Measurements from ENCODE around the gene KRT32.

The KRT32 gene

DNA sequence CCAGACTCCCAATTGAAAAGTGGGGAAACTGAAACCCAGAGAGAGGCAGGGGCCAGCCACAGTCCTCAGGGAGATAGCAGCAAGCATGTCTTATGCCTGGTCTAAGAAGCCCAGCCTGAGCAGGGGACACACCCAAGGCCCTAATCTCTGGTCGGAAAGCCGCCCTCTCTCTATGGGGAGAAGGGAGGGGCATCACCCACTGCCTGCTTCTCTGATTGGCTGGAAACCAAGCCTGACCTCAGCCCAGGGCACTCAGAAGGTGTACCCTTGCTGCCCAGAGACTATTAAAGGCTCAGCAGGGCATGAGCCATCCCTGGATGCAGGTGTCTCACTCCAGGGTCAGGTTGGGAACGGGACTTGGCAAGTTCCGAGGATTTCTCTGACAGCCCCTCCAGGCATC, 43.9 kb upstream of the KRT32 start:
- no peak overlapping the region for H3K4me3 ChIP-seq (replicated peaks; ENCODE audit: low read depth, low read length)
- no peak for DNase-seq (ENCODE audit: low read depth)
- no peak for TF ChIP-seq CTCF (IDR thresholded peaks at IDR 0.05; ENCODE audit: low read length, missing control alignments)

DNA sequence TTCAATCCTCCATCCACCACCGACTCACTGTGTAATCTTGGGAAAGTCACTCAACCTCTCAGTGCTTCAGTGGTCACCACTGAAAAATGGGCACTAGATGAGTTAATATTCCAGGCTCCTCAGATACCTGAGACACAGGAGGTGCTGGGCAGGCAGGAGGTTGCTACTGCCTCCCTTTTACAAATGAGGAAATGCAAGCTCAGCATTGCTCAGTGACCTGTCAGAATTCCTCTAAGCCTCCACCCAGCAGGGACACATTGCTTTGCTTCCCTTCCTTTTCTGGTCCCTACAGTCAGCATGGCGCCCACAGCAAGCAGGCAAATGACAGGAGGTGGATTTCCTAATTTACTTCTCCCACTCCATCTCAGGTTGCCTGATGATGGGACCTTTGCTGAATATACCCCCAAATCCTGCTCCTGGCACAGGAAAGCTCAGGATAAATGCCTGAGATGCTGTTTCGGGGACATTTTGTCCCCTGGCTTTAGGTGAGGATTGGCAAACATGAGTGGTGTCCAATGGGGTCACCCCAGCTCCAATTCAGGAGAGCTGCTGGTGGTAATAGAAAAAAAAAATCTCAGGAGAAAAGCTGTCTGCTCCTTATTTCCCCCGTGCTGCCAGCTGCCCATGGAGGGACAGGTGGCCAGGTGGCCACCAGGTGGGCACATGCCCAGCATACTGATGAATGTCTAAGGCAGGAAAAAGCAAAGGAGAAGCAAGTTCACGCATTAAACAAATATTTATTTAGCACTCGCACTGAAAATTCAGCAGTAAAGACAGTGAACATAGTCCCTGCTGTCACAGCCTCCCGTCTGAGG, 43.3 kb upstream of the KRT32 start:
- H3K4me3 ChIP-seq (replicated peaks; ENCODE audit: low read depth, low read length) = no peak overlapping the region
- no peak for DNase-seq (ENCODE audit: low read depth)
- TF ChIP-seq CTCF (IDR thresholded peaks at IDR 0.05; ENCODE audit: low read length, missing control alignments) = no peak

DNA sequence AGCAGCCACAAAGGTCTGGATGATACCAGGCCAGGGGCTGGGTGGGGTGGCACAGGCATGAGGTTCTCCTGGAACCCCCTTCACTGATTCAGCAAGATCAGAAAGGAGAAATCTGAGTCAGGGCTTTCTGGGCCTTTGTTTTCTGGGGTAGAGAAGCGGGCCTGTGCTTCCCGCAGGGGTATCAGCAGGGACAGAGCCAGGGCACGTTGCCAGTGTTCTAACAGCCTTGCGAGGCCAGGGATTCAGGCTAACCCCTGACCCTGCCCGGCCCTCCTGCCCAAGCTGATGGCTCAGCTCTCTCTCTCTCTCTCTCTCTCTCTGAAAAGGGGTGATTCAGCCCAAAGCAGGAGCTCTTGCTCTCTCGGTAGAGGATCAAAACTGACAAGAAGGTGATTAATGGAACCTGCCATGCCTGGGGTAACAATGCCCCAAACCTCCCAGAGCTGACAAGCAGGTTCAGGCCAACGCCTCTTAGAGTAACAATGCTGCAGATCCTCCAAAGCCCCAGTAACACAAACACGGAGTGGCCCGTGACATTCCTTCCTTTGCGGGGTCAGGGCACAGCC, 40.2 kb upstream of the KRT32 start:
- TF ChIP-seq CTCF (IDR thresholded peaks at IDR 0.05; ENCODE audit: low read length, missing control alignments) = no peak
- no peak for DNase-seq (ENCODE audit: low read depth)

DNA sequence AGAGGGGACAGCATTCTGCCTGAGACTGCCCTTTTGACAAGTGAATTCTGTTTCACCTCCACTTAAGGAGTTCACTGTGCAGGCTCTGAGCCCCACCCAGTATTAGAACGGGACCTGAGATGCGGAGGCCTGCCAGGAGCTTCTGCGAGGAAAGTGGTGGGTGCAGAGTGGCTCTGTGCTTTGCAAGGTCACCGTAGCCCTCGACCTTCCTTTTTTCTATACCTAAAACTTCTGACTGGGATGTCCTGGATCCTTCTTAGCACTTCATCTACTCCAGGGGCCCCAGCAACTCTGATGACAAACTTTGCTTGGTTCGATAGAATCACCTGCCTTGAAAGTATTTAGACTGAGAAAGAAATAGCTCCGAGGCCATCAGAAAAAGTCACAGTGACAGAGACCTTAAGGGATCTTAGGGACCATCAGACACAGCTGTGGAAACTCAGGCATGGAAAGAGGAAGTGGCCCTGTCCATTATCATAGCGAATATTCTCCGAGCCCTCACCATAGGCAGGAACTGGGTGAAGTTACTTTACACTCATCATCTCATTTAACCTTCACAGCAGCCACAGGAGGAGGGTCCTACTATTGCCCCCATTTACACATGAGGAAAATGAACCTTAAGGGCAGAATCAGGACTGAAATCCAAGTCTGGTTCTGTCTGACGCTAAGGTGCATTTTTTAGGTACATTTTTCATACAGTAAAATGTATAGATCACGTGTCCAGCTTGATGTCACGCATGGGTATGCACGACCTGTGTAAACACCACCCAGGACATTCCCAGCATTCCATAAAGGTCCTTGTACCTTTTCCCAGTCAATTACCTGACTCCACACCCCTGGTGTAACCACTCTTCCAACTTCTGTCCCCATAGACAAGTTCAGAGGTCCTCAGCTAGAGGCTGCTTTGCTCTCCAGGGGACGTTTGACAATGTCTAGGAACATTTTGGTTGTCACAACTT, 38.9 kb upstream of the KRT32 start:
- no peak for DNase-seq (ENCODE audit: low read depth)
- H3K4me3 ChIP-seq (replicated peaks; ENCODE audit: low read depth, low read length) = no peak overlapping the region
- TF ChIP-seq CTCF (IDR thresholded peaks at IDR 0.05; ENCODE audit: low read length, missing control alignments) = no peak

More for the DNA sequence above, 40.2 kb upstream of the KRT32 start:
- no peak overlapping the region for H3K4me3 ChIP-seq (replicated peaks; ENCODE audit: low read depth, low read length)

- TF ChIP-seq CTCF (IDR thresholded peaks at IDR 0.05; ENCODE audit: low read length, missing control alignments) = no peak
- no peak within 1 kb of the TSS for H3K4me3 ChIP-seq (replicated peaks; ENCODE audit: low read depth, low read length)
Observed at GRCh38 chr17:41505007-41505808, 38.0 kb upstream of the KRT32 start, which contains the start of gene KRT13. TSS of gene KRT13 (minus strand) at chr17:41505612. CDS start at chr17:41505550, 62 bp downstream.

More at GRCh38 chr17:41505007-41505808, 38.0 kb upstream of the KRT32 start, which contains the start of gene KRT13:
- no peak for DNase-seq (ENCODE audit: low read depth)

Data from fibroblast of pulmonary artery (primary cell).